HuH-7.5 (cell line): ENCODE results near the gene FRRS1.

Source experiments
- DNase-seq: peaks from one replicate; pipeline ENCODE4 v3.0.0; 2011; ENCODE audit warnings: low spot score

The FRRS1 gene

GRCh38 chr1:99727575-99728185 lies 38.8 kb downstream of the FRRS1 start:
- DNase-seq, result no peak

- DNase-seq, result no peak
Measured at GRCh38 chr1:99726818-99727217, 39.6 kb downstream of the FRRS1 start.

- no peak for DNase-seq
Measured at GRCh38 chr1:99726407-99726806, 40.0 kb downstream of the FRRS1 start.

- DNase-seq, result no peak
Measured at GRCh38 chr1:99725996-99726395, 40.4 kb downstream of the FRRS1 start.

- DNase-seq, result no peak
Measured at GRCh38 chr1:99723251-99723650, 43.2 kb downstream of the FRRS1 start.

- DNase-seq, result no peak
Measured at GRCh38 chr1:99717005-99717404, 49.4 kb downstream of the FRRS1 start.

GRCh38 chr1:99713006-99713405 lies 53.4 kb downstream of the FRRS1 start:
- DNase-seq, result no peak

- DNase-seq, result no peak
Measured at GRCh38 chr1:99710994-99711393, 55.4 kb downstream of the FRRS1 start.

- no peak for DNase-seq
Measured at GRCh38 chr1:99707535-99708142, 58.8 kb downstream of the FRRS1 start.

- DNase-seq, result no peak
Measured at GRCh38 chr1:99705385-99705784, 61.0 kb downstream of the FRRS1 start.

GRCh38 chr1:99704356-99704816 lies 62.0 kb downstream of the FRRS1 start:
- no peak for DNase-seq

- DNase-seq, result no peak
Measured at GRCh38 chr1:99702221-99702620, 64.2 kb downstream of the FRRS1 start.

- no peak for DNase-seq
Measured at GRCh38 chr1:99700020-99700419, 66.4 kb downstream of the FRRS1 start.

GRCh38 chr1:99697580-99697979 lies 68.9 kb downstream of the FRRS1 start:
- DNase-seq, result no peak

- no peak for DNase-seq
Measured at GRCh38 chr1:99696616-99697015, 69.8 kb downstream of the FRRS1 start.

- DNase-seq, result no peak
Measured at GRCh38 chr1:99691175-99691574, 75.3 kb downstream of the FRRS1 start.

- DNase-seq, result peak; percentile 10
Measured at GRCh38 chr1:99685516-99686180, 80.8 kb downstream of the FRRS1 start.

- no peak for DNase-seq
Measured at GRCh38 chr1:99682291-99682751, 84.1 kb downstream of the FRRS1 start.

GRCh38 chr1:99681583-99681982 lies 84.9 kb downstream of the FRRS1 start:
- DNase-seq, result no peak

- DNase-seq, result no peak
Measured at GRCh38 chr1:99680270-99680669, 86.2 kb downstream of the FRRS1 start.

- no peak for DNase-seq
Measured at GRCh38 chr1:99677416-99677815, 89.0 kb downstream of the FRRS1 start.

GRCh38 chr1:99676876-99677275 lies 89.6 kb downstream of the FRRS1 start:
- no peak for DNase-seq

GRCh38 chr1:99675994-99676393 lies 90.4 kb downstream of the FRRS1 start:
- DNase-seq, result no peak
